Thyroid gland (tissue), 4 donors: Measurements from ENCODE around the gene KCNJ11.
"Not testable (repeated sequence)": the region's sequence is repeated elsewhere in the genome, so short reads cannot be mapped to it uniquely, and the experiment has no call there.

Experiments used
- POLR2A ChIP-seq, 2 donors: fragments of 450-650 bp; IDR thresholded peaks; one replicate each; pipeline ENCODE4 v1.6.1; 2017; ENCODE audit warnings: antibody characterized with exemption in 2 of 2, mild to moderate bottlenecking in 2 of 2, moderate library complexity in 1 of 2
- TF ChIP-seq, protein P1 (sequence below), 6 experiments: fragments of 200-600 bp in 3 of 6; fragments of 450-650 bp in 3 of 6; sonication (generic) in 3 of 6; IDR thresholded peaks; one replicate each; pipeline ENCODE4 v1.5.1; 2016 to 2019; ENCODE audit warnings: antibody characterized with exemption in 6 of 6, mild to moderate bottlenecking in 2 of 6, inconsistent platforms in 1 of 6, moderate library complexity in 1 of 6

DNA sequence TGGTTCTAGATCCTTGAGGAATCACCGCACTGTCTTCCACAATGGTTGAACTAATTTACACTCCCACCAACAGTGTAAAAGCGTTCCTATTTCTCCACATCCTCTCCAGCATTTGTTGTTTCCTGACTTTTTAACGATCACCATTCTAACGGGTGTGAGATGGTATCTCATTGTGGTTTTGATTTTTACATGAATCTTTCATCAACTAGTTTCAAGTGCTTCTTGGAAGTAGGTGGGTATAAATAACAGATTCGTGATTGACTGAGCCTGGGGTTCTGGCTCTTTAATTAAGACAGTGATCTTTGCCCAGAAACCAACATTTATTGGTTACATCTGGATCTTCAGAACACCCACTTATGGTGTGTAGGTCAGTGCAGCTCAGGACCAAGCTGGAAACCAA is 37.8 kb upstream of the KCNJ11 start:
- TF ChIP-seq POLR2A (IDR thresholded peaks at IDR 0.05): not testable (repeated sequence)
- TF ChIP-seq, protein P1, sequence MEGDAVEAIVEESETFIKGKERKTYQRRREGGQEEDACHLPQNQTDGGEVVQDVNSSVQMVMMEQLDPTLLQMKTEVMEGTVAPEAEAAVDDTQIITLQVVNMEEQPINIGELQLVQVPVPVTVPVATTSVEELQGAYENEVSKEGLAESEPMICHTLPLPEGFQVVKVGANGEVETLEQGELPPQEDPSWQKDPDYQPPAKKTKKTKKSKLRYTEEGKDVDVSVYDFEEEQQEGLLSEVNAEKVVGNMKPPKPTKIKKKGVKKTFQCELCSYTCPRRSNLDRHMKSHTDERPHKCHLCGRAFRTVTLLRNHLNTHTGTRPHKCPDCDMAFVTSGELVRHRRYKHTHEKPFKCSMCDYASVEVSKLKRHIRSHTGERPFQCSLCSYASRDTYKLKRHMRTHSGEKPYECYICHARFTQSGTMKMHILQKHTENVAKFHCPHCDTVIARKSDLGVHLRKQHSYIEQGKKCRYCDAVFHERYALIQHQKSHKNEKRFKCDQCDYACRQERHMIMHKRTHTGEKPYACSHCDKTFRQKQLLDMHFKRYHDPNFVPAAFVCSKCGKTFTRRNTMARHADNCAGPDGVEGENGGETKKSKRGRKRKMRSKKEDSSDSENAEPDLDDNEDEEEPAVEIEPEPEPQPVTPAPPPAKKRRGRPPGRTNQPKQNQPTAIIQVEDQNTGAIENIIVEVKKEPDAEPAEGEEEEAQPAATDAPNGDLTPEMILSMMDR (IDR thresholded peaks at IDR 0.05): not testable (repeated sequence)
